ENCODE results near the gene MC1R.

DNA sequence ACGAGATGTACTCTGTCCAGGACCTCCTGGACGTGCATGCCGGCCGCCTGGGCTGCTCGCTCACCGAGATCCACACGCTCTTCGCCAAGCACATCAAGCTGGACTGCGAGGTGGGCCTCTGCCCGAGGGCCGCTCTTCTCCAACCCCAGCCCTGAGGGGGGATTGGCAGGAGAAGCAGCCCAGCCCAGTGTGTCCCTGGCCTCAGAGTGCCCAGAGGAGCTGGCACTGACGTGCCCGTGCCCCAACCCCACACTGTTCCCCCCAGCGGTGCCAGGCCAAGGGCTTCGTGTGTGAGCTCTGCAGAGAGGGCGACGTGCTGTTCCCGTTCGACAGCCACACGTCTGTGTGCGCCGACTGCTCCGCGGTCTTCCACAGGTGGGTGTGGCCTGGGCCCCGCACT lies 45.5 kb downstream of the MC1R start:
- TF ChIP-seq EP300 (IDR thresholded peaks at IDR 0.05) = no peak
- no peak for TF ChIP-seq CTCF (IDR thresholded peaks at IDR 0.05)
- TF ChIP-seq POLR2A (IDR thresholded peaks at IDR 0.05) = no peak
- TF ChIP-seq POLR2AphosphoS5 (IDR thresholded peaks at IDR 0.05) = no peak

Measured in stomach (tissue), 4 donors.